Measurements from ENCODE around the gene MTOR.

The MTOR gene

GRCh38 chr1:11151114-11151513, 111.2 kb downstream of the MTOR start:
- DNase-seq (ENCODE audit: low read depth in 2 of 2), result no peak

- DNase-seq (ENCODE audit: low read depth in 2 of 2), result no peak
Observed at GRCh38 chr1:11150326-11150725, 112.0 kb downstream of the MTOR start.

DNA sequence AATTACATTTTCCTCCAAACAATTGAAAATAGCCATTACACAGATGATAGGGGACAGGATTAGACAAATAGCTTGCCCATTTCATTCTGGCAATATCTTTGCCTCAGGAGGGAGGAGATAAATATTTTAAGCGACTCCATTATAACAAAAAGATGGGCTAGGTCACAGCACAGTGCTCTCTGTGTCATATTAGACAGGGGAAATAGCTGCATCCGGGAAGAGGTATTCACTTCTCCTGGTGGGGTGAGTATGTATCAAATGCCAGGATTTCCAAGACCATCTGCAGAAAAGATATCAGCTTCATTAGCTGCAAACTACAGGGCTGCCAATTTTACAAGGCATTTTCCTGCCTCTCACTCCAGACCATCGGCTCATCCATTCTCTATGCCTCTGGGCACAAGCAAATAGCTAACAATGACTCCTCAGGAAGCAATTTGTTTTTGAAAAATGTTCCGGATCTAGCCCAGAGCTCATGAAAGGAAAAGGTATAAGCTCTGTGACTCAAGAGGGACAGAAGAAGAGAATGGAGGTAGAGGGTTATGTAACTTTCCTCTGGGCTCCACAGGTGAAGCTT, 115.1 kb downstream of the MTOR start:
- DNase-seq (ENCODE audit: low read depth in 2 of 2), result no peak

- DNase-seq (ENCODE audit: low read depth in 2 of 2), result no peak
Observed at GRCh38 chr1:11145741-11146140, 116.6 kb downstream of the MTOR start.

GRCh38 chr1:11144570-11145256, 117.6 kb downstream of the MTOR start:
- no peak for DNase-seq (ENCODE audit: low read depth in 2 of 2)

DNA sequence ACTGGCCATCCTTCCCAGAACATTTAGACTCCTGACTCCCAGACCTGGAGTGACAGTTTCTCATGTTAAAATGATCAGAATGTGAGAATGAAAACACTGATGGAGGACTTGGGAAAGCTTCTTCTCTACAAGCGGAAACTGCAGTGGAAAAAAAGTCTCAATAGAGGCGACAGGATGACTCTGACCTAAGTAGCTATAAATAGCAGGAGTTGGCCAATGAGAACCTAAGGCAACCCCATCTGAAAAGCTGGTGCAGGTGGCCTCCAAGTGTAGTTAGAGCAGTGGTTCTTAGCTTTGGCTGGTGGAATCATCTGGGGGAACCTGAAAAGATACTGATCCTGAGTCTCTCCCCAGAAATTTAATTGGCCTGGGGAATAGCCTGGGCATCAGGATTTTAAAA, 118.4 kb downstream of the MTOR start:
- no peak for DNase-seq (ENCODE audit: low read depth in 2 of 2)

- DNase-seq (ENCODE audit: low read depth in 2 of 2), result no peak
Observed at GRCh38 chr1:11143401-11143800, 119.0 kb downstream of the MTOR start.

DNA sequence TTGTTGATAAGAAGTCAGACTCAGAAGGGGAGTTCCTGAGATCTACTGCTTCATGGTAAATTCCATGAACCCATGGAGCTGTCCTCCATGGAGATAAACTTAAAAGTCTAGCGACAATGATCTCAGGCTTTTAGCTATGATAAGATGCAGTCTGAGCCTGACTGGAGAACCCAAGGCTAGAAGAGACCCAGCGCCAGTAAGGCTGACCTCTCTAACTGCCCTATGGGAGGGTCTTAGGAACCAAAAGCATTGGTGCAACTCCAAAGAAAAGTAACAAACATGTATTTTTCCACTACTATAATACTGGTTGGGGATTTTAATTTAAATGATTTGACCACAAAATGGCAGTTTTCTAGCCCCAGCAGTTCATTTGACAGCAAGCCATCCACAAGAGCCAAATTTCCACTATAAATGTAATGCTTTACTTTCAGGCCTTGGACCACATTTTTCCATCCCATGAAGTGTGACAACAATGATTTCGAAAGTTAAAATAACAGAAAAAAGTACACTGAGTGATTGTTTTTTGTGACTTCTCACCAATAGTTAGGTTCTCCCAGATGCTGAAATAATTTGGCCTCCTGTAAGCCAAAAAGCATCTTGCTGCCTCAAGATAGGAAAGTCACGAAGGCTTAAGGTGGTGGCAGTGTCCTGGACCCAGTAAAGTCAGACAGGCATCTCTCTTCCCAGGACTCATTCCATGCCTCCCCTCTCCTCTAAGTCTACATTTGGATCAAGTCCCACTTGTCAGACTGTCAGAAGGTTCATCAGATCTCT, 119.5 kb downstream of the MTOR start:
- no peak for DNase-seq (ENCODE audit: low read depth in 2 of 2)

- DNase-seq (ENCODE audit: low read depth in 2 of 2), result no peak
Observed at GRCh38 chr1:11138952-11139351, 123.4 kb downstream of the MTOR start.

DNA sequence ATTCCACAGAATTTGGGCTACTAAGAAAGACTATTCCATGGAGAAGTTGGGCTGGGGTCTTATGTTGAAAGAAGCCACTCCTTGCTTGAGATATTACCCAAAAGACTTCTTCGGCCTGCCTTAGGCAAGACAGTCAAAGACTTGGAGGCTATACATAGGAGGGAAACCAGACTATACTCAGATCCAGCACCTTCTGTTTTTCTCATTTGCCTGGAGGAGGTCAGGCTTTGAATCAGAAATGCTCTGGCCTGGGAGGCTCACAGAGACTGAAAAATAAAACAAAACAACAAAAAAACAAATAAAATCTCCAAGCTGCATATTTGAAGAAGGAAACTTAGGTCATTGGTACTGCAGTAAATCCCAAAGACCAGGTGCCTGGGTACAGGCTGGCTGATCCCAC, 124.3 kb downstream of the MTOR start:
- no peak for DNase-seq (ENCODE audit: low read depth in 2 of 2)

- DNase-seq (ENCODE audit: low read depth in 2 of 2), result no peak
Observed at GRCh38 chr1:11134898-11135266, 127.5 kb downstream of the MTOR start.

DNA sequence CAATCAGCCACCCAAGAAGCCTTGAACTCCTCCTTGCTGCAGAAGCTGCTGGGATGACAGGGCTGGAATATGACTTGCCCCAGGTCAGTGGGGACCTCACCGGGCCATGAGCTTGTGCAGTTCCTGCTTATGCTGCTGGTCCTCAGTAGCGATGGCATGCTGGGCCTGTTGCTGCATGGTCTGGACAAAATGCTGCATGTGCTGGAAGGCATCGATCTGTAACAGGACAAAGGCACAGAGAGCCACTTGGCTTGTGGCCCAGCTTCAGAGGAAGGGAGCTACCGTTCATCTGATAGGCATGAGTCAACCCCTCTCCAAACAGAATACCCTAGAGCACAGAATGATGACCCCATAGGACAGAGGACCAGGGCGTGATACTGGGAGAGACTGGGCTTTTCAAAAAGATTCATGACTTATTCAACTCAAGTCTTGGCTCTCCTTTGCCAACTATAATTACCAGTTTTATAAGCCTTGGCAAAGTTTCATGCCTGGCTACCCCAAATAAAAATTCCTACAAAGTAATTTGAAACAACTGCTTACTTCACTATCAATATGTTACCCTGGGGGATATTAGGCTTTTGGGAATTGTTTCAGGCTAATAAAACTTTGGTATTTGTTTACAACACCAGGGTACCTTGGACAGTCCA, 128.0 kb downstream of the MTOR start:
- DNase-seq (ENCODE audit: low read depth in 2 of 2), result no peak

GRCh38 chr1:11132563-11133293, 129.6 kb downstream of the MTOR start:
- DNase-seq (ENCODE audit: low read depth in 2 of 2), result no peak

- no peak for DNase-seq (ENCODE audit: low read depth in 2 of 2)
Observed at GRCh38 chr1:11131816-11132215, 130.5 kb downstream of the MTOR start.

GRCh38 chr1:11130406-11130805, 131.9 kb downstream of the MTOR start:
- DNase-seq (ENCODE audit: low read depth in 2 of 2), result no peak

DNA sequence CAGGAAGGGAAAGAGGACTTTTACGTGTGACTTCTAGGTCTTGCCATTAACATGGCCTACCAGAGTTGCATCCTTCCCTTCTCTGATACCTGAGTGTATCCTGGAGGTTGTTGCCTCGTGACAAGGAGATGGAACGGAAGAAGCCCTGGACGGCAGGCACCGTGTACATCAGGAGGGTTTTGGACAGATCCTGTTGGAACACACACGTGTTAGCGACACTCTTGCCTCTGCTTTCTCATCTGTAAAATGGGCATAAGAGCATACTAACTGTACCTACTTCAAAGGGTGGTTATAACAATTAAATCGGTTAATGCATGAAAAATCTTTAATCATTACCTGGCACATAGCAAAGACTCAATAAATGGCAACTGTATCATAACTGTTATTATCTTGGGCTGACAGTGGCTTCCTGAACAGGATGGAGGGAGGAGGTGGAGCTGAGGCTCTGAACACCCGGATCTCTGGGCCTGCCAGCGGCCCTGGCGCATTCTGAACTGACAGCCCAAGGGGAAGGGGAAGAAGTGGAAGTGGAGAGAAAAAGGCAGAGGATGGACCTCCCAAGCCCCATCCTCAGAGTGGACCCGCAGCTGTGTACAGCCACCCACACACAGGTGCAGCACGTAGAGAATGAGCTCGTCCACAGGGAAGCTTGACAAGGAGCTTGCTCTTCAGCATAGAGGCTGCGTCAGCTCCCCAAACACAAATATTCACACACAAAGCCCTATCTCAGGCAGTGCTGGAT, 132.5 kb downstream of the MTOR start:
- DNase-seq (ENCODE audit: low read depth in 2 of 2), result no peak

GRCh38 chr1:11126569-11126968, 135.8 kb downstream of the MTOR start:
- DNase-seq (ENCODE audit: low read depth in 2 of 2), result no peak

GRCh38 chr1:11125931-11126330, 136.4 kb downstream of the MTOR start:
- DNase-seq (ENCODE audit: low read depth in 2 of 2), result no peak

DNA sequence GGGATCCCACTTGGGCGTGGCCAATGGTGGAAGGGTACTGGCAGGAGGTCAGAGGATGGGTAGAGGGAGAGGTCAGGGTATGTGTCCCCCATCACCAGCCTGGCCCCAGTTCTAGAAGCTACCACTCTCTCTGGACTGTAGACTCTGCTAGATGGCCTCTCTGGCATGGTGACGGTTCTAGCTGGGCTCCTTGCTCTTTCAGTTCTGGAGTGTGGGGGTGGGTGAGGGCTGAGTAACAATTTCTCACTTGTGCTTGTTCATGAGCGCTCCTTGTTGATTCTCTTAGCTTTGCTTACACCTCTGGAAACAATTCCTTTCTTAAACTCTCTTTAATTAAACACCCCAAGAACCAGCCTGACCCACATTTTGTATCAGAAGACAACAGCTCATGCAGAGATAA, 137.4 kb downstream of the MTOR start:
- no peak for DNase-seq (ENCODE audit: low read depth in 2 of 2)

GRCh38 chr1:11116318-11116717, 146.0 kb downstream of the MTOR start:
- DNase-seq (ENCODE audit: low read depth in 2 of 2), result no peak

- no peak for DNase-seq (ENCODE audit: low read depth in 2 of 2)
Observed at GRCh38 chr1:11114966-11115365, 147.4 kb downstream of the MTOR start.
